Mesothelial cell of epicardium (in vitro differentiated cells): Measurements from ENCODE around the gene LPGAT1. TPM values are rescaled to one million over a fixed set of nuclear protein-coding genes. Genes with fewer than 3 reads are reported as not detected.

Experiments used
- DNase-seq, 2 experiments: peaks; one replicate each; pipeline ENCODE4 v3.0.0; 2021; ENCODE audit warnings: low spot score in 2 of 2; ENCODE audit not compliant: unreplicated experiment in 2 of 2
- H3K27ac Mint-ChIP-seq: 2 replicates; pipeline ENCODE4 v1.8.0; 2021; ENCODE audit warnings: mixed read lengths
- H3K27me3 Mint-ChIP-seq: 2 replicates; pipeline ENCODE4 v1.8.0; 2021; ENCODE audit warnings: low read depth, mixed read lengths
- H3K36me3 Mint-ChIP-seq: 2 replicates; pipeline ENCODE4 v1.8.0; 2021; ENCODE audit warnings: mixed read lengths
- H3K4me1 Mint-ChIP-seq: 2 replicates; pipeline ENCODE4 v1.8.0; 2021; ENCODE audit warnings: mixed read lengths
- H3K4me3 Mint-ChIP-seq: 2 replicates; pipeline ENCODE4 v1.8.0; 2021; ENCODE audit warnings: mild to moderate bottlenecking, moderate library complexity, mixed read lengths
- H3K9me3 Mint-ChIP-seq: 2 replicates; pipeline ENCODE4 v1.8.0; 2021; ENCODE audit warnings: mixed read lengths
- CTCF ChIP-seq: fragments of 200-600 bp; sonication (generic); IDR thresholded peaks from one replicate; pipeline ENCODE4 v1.5.0; 2021; ENCODE audit warnings: antibody characterized with exemption; ENCODE audit not compliant: unreplicated experiment
- total RNA-seq: library from RNA; stranded (reverse); gene quantifications from 3 replicates; pipeline ENCODE4 v1.2.1, GENCODE V29; 2021

LPGAT1 gene
- total RNA-seq, 1 donor from 2014 or later = 29.8 TPM

DNA sequence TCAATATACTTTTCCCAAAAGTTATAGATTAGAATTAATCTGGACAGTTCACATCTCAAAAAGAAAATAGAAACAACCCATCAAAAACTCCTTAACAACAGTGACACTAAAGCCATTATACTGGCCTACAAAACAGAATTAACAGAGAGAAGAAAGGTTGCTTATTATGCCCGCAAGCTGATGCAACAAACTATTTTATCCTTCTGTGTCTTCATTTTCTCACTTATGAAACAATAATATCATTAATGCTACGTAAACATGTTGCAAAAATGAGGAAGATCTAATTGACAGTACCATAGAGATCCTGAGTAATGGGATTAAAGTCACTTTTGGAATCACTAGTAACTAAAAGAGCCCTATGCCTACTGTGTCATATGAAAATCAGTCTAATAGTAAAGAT lies 32.6 kb downstream of the LPGAT1 start:
- Mint-ChIP-seq H3K27ac (no peak overlapping the region), H3K27me3 (no peaks in the 10 kb centered on the region), H3K4me3 (no peak overlapping the region), H3K36me3 (peaks cover 25% of the 10 kb centered on the region), H3K4me1 (no peaks in the 10 kb centered on the region), H3K9me3 (peaks cover 22% of the 10 kb centered on the region)
- no peak for TF ChIP-seq CTCF
- DNase-seq = no peak

DNA sequence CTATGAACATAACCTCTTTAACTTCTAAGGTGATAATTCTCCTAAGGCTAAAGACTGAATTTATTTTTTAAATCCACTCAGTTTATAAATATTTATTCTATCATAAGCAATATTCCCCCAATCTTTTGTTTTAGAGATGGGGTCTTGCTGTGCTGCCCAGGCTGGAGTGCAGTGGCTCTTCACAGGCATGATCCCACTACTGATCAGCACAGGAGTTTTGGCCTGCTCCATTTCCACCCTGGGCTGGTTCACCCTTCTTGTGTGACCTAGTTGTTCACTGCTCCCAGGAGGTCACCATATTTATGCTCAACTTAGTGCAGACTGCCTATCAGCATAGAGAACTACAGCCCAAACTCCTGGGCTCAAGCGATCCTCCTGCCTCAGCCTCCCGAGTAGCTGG lies 38.6 kb downstream of the LPGAT1 start:
- Mint-ChIP-seq H3K9me3 (no peaks in the 10 kb centered on the region), H3K27ac (no peak overlapping the region), H3K4me3 (no peak overlapping the region), H3K4me1 (no peaks in the 10 kb centered on the region), H3K36me3 (peaks cover 13% of the 10 kb centered on the region), H3K27me3 (no peaks in the 10 kb centered on the region)
- no peak for TF ChIP-seq CTCF
- DNase-seq = no peak

DNA sequence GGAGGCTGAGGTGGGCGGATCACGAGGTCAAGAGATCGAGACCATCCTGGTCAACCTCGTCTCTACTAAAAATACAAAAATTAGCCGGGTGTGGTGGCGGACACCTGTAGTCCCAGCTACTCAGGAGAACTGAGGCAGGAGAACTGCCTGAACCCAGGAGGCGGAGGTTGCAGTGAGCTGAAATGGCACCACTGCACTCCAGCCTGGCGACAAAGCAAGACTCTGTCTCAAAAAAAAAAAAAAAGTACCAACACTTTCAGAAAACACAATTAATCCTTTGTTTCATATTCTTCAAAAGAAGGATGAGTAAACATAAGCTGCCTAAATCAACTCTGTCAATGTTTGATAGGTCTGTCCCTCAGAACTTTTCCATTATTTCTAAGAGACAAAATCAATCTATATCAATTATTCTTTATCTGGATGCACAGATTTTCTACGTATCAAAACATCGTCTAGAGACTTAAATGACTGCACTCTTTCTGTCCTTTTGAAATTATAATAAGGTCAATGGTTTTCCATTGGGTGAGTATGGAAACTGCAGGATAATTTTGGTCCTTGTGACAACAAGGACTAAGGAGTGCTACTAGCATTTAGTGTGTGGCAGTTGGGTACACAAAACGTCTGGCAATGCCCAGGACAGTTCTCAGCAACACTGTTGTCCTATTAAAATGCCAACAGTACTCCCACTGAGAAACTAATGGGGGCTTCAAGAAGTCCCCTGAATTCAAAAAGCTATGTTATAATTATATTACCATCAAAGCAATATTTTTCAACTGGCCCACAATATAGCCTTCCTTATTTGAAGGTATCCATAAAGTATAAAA lies 40.7 kb downstream of the LPGAT1 start:
- Mint-ChIP-seq H3K4me1 (no peaks in the 10 kb centered on the region), H3K4me3 (no peak overlapping the region), H3K36me3 (peaks cover 12% of the 10 kb centered on the region), H3K9me3 (no peaks in the 10 kb centered on the region), H3K27ac (no peak overlapping the region), H3K27me3 (no peaks in the 10 kb centered on the region)
- DNase-seq = no peak
- no peak for TF ChIP-seq CTCF

GRCh38 chr1:211788626-211789025 lies 41.9 kb downstream of the LPGAT1 start:
- H3K4me3 Mint-ChIP-seq = no peak overlapping the region
- no peak for TF ChIP-seq CTCF
- no peak for DNase-seq
- peaks cover 17% of the 10 kb centered on the region for H3K36me3 Mint-ChIP-seq
- H3K27me3 Mint-ChIP-seq = no peaks in the 10 kb centered on the region
- no peak overlapping the region for H3K27ac Mint-ChIP-seq
- H3K4me1 Mint-ChIP-seq = no peaks in the 10 kb centered on the region
- no peaks in the 10 kb centered on the region for H3K9me3 Mint-ChIP-seq

- Mint-ChIP-seq H3K27ac (no peak overlapping the region), H3K4me3 (no peak overlapping the region), H3K9me3 (no peaks in the 10 kb centered on the region), H3K27me3 (no peaks in the 10 kb centered on the region), H3K4me1 (peaks cover 2% of the 10 kb centered on the region), H3K36me3 (peaks cover 7% of the 10 kb centered on the region)
- no peak for TF ChIP-seq CTCF
- no peak for DNase-seq
Observed at GRCh38 chr1:211783897-211784296, 46.7 kb downstream of the LPGAT1 start.
